K562 (cell line): ENCODE data around the gene UPK3A. TPM values are rescaled to one million over a fixed set of nuclear protein-coding genes. Genes with fewer than 3 reads are reported as not detected.

Experiments
- ATAC-seq: fragments of 200-7000 bp; cut with Tn5 transposase; 3 replicates; pipeline ENCODE4 v1.9.1; 2020; ENCODE audit warnings: moderate library complexity
- BruUV-seq: library from RNA; stranded (reverse); fragments of 400-500 nt; replicated peaks from 2 replicates; lab custom pipeline; 2021; lab: Mats Ljungman, UMichigan
- CTCF ChIA-PET: fragments of 300-600 bp; formaldehyde crosslinking; extraction: SDS; loops from one replicate; lab custom pipeline; 2021; ENCODE audit warnings: low intra/inter-chr PET ratio; lab: Yijun Ruan, JAX
- POLR2A ChIA-PET: fragments of 300-600, 350-650 bp; sonication (Branson Sonifier 250); formaldehyde crosslinking; extraction: SDS; loops from one replicate; lab custom pipeline; 2021; ENCODE audit warnings: antibody characterized with exemption, inconsistent platforms; lab: Yijun Ruan, JAX
- DNase-seq, 4 experiments: peaks; one replicate each; pipeline versions ENCODE4 v3.0.0 to v3.0.0-alpha.2; 2011 to 2018; ENCODE audit warnings: low spot score in 3 of 4, mixed read lengths in 3 of 4; ENCODE audit errors: extremely low read depth in 1 of 4
- FAIRE-seq: peaks from 2 replicates; lab custom pipeline; 2011; peaks lifted over from hg19 to GRCh38; lab: Jason Lieb, UNC
- H2AFZ ChIP-seq: 2 replicates; pipeline ENCODE4 v1.6.0; 2011; ENCODE audit warnings: low read depth, low read length, control low read depth, inconsistent platforms
- H3K27ac ChIP-seq: fragments of 200-600 bp; 3 replicates; pipeline ENCODE4 v1.8.0; 2011; ENCODE audit warnings: low read depth, mild to moderate bottlenecking, control low read depth, inconsistent platforms, low read length, moderate library complexity, mixed read lengths; ENCODE audit errors: extremely low read depth
- H3K27me3 ChIP-seq, 2 experiments: fragments of 300-600 bp in 1 of 2; 2 replicates in 1 of 2; 3 replicates in 1 of 2; pipeline versions ENCODE4 v1.6.0 to v1.8.0; 2011; ENCODE audit warnings: inconsistent platforms in 2 of 2, low read length in 2 of 2, mild to moderate bottlenecking in 1 of 2, mixed read lengths in 1 of 2, moderate library complexity in 1 of 2; ENCODE audit not compliant: control insufficient read depth in 2 of 2, insufficient read depth in 2 of 2
- H3K36me3 ChIP-seq: fragments of 300-600 bp; 3 replicates; pipeline ENCODE4 v1.8.0; 2011; ENCODE audit warnings: mild to moderate bottlenecking, low read length, inconsistent platforms; ENCODE audit not compliant: control insufficient read depth, insufficient read depth
- H3K4me1 ChIP-seq, 2 experiments: fragments of 200-600 bp in 1 of 2; replicated peaks in 1 of 2; 2 replicates in 1 of 2; 3 replicates in 1 of 2; pipeline versions ENCODE4 v1.5.1 to v1.8.0; 2011; ENCODE audit warnings: inconsistent platforms in 2 of 2, low read length in 2 of 2, mild to moderate bottlenecking in 1 of 2, mixed read lengths in 1 of 2, moderate library complexity in 1 of 2; ENCODE audit not compliant: control insufficient read depth in 2 of 2, insufficient read depth in 2 of 2
- H3K4me2 ChIP-seq: 2 replicates; pipeline ENCODE4 v1.6.1; 2011; ENCODE audit warnings: low read length, control low read depth, inconsistent platforms, mixed read lengths; ENCODE audit not compliant: insufficient read depth
- H3K4me3 ChIP-seq: fragments of 200-600 bp; sonication (generic), shearing (Covaris generic); 2 replicates; pipeline ENCODE4 v1.5.1; 2016; ENCODE audit warnings: control low read depth, inconsistent platforms
- H3K79me2 ChIP-seq: fragments of 200-600 bp; 3 replicates; pipeline ENCODE4 v1.8.0; 2011; ENCODE audit warnings: low read length, inconsistent platforms; ENCODE audit not compliant: control insufficient read depth, insufficient read depth
- H3K9ac ChIP-seq, 2 experiments: 2 replicates each; pipeline versions ENCODE4 v1.6.0 to v1.6.1; 2011; ENCODE audit warnings: low read depth in 2 of 2, low read length in 2 of 2, control low read depth in 1 of 2, inconsistent platforms in 1 of 2, mild to moderate bottlenecking in 1 of 2, mixed read lengths in 1 of 2; ENCODE audit not compliant: insufficient read depth in 1 of 2
- H3K9me1 ChIP-seq: one replicate; pipeline ENCODE4 v1.6.0; 2011; ENCODE audit warnings: inconsistent platforms, mild to moderate bottlenecking, low read length, moderate library complexity; ENCODE audit not compliant: control insufficient read depth, insufficient read depth
- H3K9me3 ChIP-seq: replicated peaks from 2 replicates; pipeline ENCODE4 v1.5.1; 2011; ENCODE audit warnings: low read depth, low read length, inconsistent platforms; ENCODE audit not compliant: control insufficient read depth, insufficient read depth
- H4K20me1 ChIP-seq: replicated peaks from 2 replicates; pipeline ENCODE4 v1.6.1; 2011; ENCODE audit warnings: low read length, inconsistent platforms, mixed read lengths; ENCODE audit not compliant: control insufficient read depth, insufficient read depth
- CEBPG ChIP-seq, 3 experiments: fragments of 200-800 bp in 1 of 3; sonication (Bioruptor generic) in 1 of 3; sonication (generic) in 1 of 3; formaldehyde crosslinking in 1 of 3; IDR thresholded peaks in 2 of 3; conservative IDR thresholded peaks in 1 of 3; 2 replicates each; pipeline versions ENCODE4 v1.6.1 to v1.8.0; 2016 to 2022; ENCODE audit warnings: missing compliant biosample characterization in 2 of 3, missing genetic modification characterization in 2 of 3, mild to moderate bottlenecking in 1 of 3, missing genetic modification reagents in 1 of 3
- COPS2 ChIP-seq: fragments of 450-650 bp; conservative IDR thresholded peaks from 2 replicates; pipeline ENCODE4 v1.6.1; 2016; ENCODE audit warnings: mild to moderate bottlenecking, moderate library complexity
- CREM ChIP-seq: IDR thresholded peaks from 2 replicates; pipeline ENCODE4 v1.6.1; 2014; ENCODE audit warnings: antibody characterized with exemption, low read depth
- ERF ChIP-seq: fragments of 450-650 bp; formaldehyde crosslinking; IDR thresholded peaks from 2 replicates; pipeline ENCODE4 v1.4.0; 2020; ENCODE audit warnings: mild to moderate bottlenecking, mixed read lengths
- LCOR ChIP-seq: sonication (generic); formaldehyde crosslinking; IDR thresholded peaks from 2 replicates; pipeline ENCODE4 v1.8.0; 2022; ENCODE audit warnings: mild to moderate bottlenecking, missing genetic modification reagents
- MAFG ChIP-seq: fragments of 450-650 bp; conservative IDR thresholded peaks from 2 replicates; pipeline ENCODE4 v1.6.1; 2016; ENCODE audit warnings: missing genetic modification characterization, missing compliant biosample characterization
- MITF ChIP-seq: IDR thresholded peaks from 2 replicates; pipeline ENCODE4 v1.6.1; 2014; ENCODE audit warnings: antibody characterized with exemption
- RBM39 ChIP-seq: fragments of 200-400 bp; formaldehyde crosslinking; optimal IDR thresholded peaks from 2 replicates; pipeline ENCODE3; 2018; ENCODE audit warnings: low read depth, low read length
- SMAD3 ChIP-seq: fragments of 450-650 bp; formaldehyde crosslinking; conservative IDR thresholded peaks from 2 replicates; pipeline ENCODE4 v1.4.0; 2020; ENCODE audit warnings: mild to moderate bottlenecking
- SMARCB1 ChIP-seq: IDR thresholded peaks from 2 replicates; pipeline ENCODE4 v1.6.1; 2011; ENCODE audit warnings: improper control_type of control experiment, low read depth; ENCODE audit not compliant: insufficient read length
- SP1 ChIP-seq: sonication (generic); formaldehyde crosslinking; IDR thresholded peaks from 2 replicates; pipeline ENCODE4 v1.8.1; 2022; ENCODE audit warnings: mild to moderate bottlenecking, missing genetic modification reagents
- XRCC3 ChIP-seq: fragments of 450-650 bp; IDR thresholded peaks from 2 replicates; pipeline ENCODE4 v1.6.1; 2017; ENCODE audit warnings: mild to moderate bottlenecking, moderate library complexity
- YY1 ChIP-seq, 3 experiments: IDR thresholded peaks; 2 replicates each; pipeline ENCODE4 v1.6.1; 2011; ENCODE audit warnings: low read length in 2 of 3, mild to moderate bottlenecking in 2 of 3, moderate library complexity in 2 of 3, borderline replicate concordance in 1 of 3, control low read depth in 1 of 3, low read depth in 1 of 3; ENCODE audit not compliant: insufficient read depth in 3 of 3, insufficient replicate concordance in 2 of 3, control insufficient read depth in 1 of 3, insufficient read length in 1 of 3; ENCODE audit errors: extremely low read depth in 1 of 3
- ZNF121 ChIP-seq: sonication (generic); formaldehyde crosslinking; conservative IDR thresholded peaks from 2 replicates; pipeline ENCODE4 v1.8.0; 2022; ENCODE audit warnings: missing genetic modification reagents
- ZNF316 ChIP-seq: fragments of 450-650 bp; IDR thresholded peaks from 2 replicates; pipeline ENCODE4 v1.6.1; 2016
- WGBS: fragments of 100-300 bp; shearing (Covaris generic); methylation state at CpG from one replicate; pipeline ENCODE4 v1.1.6; 2016; ENCODE audit warnings: low coverage, mixed read lengths; ENCODE audit not compliant: insufficient coverage; ENCODE audit errors: missing lambda C conversion rate; 5-methylcytosine and 5-hydroxymethylcytosine counted together
- in situ Hi-C: fragments of 300-500 bp; cut with MboI; formaldehyde crosslinking; loops from 4 replicates; pipeline ENCODE4 v1.15.0; 2018; ENCODE audit warnings: inconsistent platforms, mixed read lengths
- intact Hi-C: fragments of 100-400 bp; cut with micrococcal nuclease; formaldehyde crosslinking; loops from 2 replicates; pipeline ENCODE4 v1.14.2; 2022
- polyA plus RNA-seq, 8 experiments: library from polyadenylated mRNA; depleted of rRNA in 4 of 8; stranded (reverse) in 5 of 8; unstranded in 3 of 8; fragments of >200 nt; fragmentation: Nextera tagmentation in 2 of 8; fragmentation: Illumina TruSeq in 1 of 8; extraction: Ambion mirVana in 2 of 8; extraction: Trizol in 1 of 8; gene quantifications; 2 replicates each; pipeline versions ENCODE4 v1.2.1 to v1.2.3, GENCODE V29; 2011 to 2014; ENCODE audit warnings: inconsistent platforms in 1 of 8, missing spikeins in 1 of 8
- total RNA-seq, 7 experiments: library from RNA; depleted of rRNA in 6 of 7; stranded (reverse); fragments of >200 nt in 6 of 7; fragmentation: Illumina TruSeq in 2 of 7; extraction: Trizol in 2 of 7; gene quantifications; 2 replicates each; pipeline versions ENCODE4 v1.2.1 to v1.2.3, GENCODE V29; 2011 to 2021; ENCODE audit warnings: low replicate concordance in 1 of 7

UPK3A gene
- total and polyA plus RNA-seq, 9 of the 15 experiments (the other 6 are each of a cell fraction or from before 2014, with no cell fraction given): not detected

GRCh38 chr22:45343143-45343542 is 58.4 kb downstream of the UPK3A start:
- H4K20me1 ChIP-seq: no peaks in the 10 kb centered on the region
- TF ChIP-seq CREM: no peak
- TF ChIP-seq COPS2: no peak
- no peak for TF ChIP-seq RBM39
- TF ChIP-seq ZNF121 (CRISPR knock-in tag): no peak
- no peak for TF ChIP-seq SMARCB1
- no peak for TF ChIP-seq CEBPG (CRISPR knock-in tag; IDR thresholded peaks at IDR 0.05)
- TF ChIP-seq CEBPG (tag; conservative IDR thresholded peaks at IDR 0.05 in 1 of 2, IDR thresholded peaks at IDR 0.05 in 1 of 2): no peak
- no peak for TF ChIP-seq MAFG (tag)
- no peak for TF ChIP-seq MITF
- TF ChIP-seq XRCC3: no peak
- no peak for TF ChIP-seq LCOR (CRISPR knock-in tag)
- TF ChIP-seq SP1: no peak
- no peak for TF ChIP-seq YY1 (IDR thresholded peaks at IDR 0.05; ENCODE audit: borderline replicate concordance in 1 of 3, control insufficient read depth in 1 of 3, extremely low read depth in 1 of 3, insufficient read depth in 3 of 3, insufficient read length in 1 of 3, insufficient replicate concordance in 2 of 3, low read depth in 1 of 3, low read length in 2 of 3)
- no peak for TF ChIP-seq ZNF316
- no peak for TF ChIP-seq ERF (CRISPR knock-in tag)
- no peak for TF ChIP-seq SMAD3
- CTCF ChIA-PET: no interaction called here
- H3K9ac ChIP-seq: no peak overlapping the region
- DNase-seq (no peak), FAIRE-seq (no peak), ATAC-seq (no peak)
- POLR2A ChIA-PET: interaction anchor here (1.4 kb wide), 1 partner anchor 12 kb away, joined by 3 read pairs; no protein-coding TSS in a partner anchor
- in situ Hi-C loops (no loop called here), intact Hi-C loops (no loop called here)
- WGBS: 93% methylated on average over 8 of the region's 8 CpGs
- H3K79me2 ChIP-seq: no peaks in the 10 kb centered on the region
- H3K9me3 ChIP-seq: no peaks in the 10 kb centered on the region
- H3K4me2 ChIP-seq: no peak overlapping the region
- peaks cover 63% of the 10 kb centered on the region for H3K36me3 ChIP-seq
- no peak overlapping the region for H3K4me3 ChIP-seq
- no peaks in the 10 kb centered on the region for H3K4me1 ChIP-seq
- no peaks in the 10 kb centered on the region for H3K9me1 ChIP-seq
- H3K27ac ChIP-seq: no peak overlapping the region
- BruUV-seq: no TSS peak
- H2AFZ ChIP-seq: no peak overlapping the region
- H3K27me3 ChIP-seq: no peaks in the 10 kb centered on the region
